HL-60 (cell line): ENCODE data around the gene GTSE1.

Experiments used
- CTCF ChIP-seq: IDR thresholded peaks from one replicate; pipeline ENCODE4 v1.5.1; 2011; ENCODE audit warnings: low read length, control low read depth, inconsistent platforms; ENCODE audit not compliant: insufficient read depth
- REST ChIP-seq: IDR thresholded peaks from 2 replicates; pipeline ENCODE4 v1.6.1; 2012; ENCODE audit warnings: low read depth; ENCODE audit not compliant: insufficient replicate concordance

GRCh38 chr22:46297151-46297812 is 612 bp downstream of the GTSE1 start:
- TF ChIP-seq REST, result no peak
- TF ChIP-seq CTCF, result no peak
